T-helper 2 cell treated with Interferon-gamma antibody and Interleukin-4, amounts not matched to agents 5 μg/mL and 100 μg/mL, for 36 hours (primary cell): ENCODE results near the gene ATR.
A peak's percentile ranks its signal among the peaks of the same experiment; 100 is the strongest.
"Not testable (repeated sequence)": the region's sequence is repeated elsewhere in the genome, so short reads cannot be mapped to it uniquely, and the experiment has no call there.

Source experiments
- DNase-seq: peaks from one replicate; pipeline ENCODE4 v3.0.0; 2021; ENCODE audit warnings: low spot score
- H3K27ac Mint-ChIP-seq: one replicate; pipeline ENCODE4 v1.8.0; 2021; ENCODE audit warnings: mild to moderate bottlenecking, mixed read lengths
- H3K27me3 Mint-ChIP-seq: one replicate; pipeline ENCODE4 v1.8.0; 2021; ENCODE audit warnings: low read depth, mixed read lengths
- H3K36me3 Mint-ChIP-seq: one replicate; pipeline ENCODE4 v1.8.0; 2021; ENCODE audit warnings: low read depth, mixed read lengths
- H3K4me1 Mint-ChIP-seq: one replicate; pipeline ENCODE4 v1.8.0; 2021; ENCODE audit warnings: low read depth, mixed read lengths
- H3K4me3 Mint-ChIP-seq: one replicate; pipeline ENCODE4 v1.8.0; 2022; ENCODE audit warnings: mild to moderate bottlenecking, moderate library complexity, mixed read lengths
- H3K9me3 Mint-ChIP-seq: one replicate; pipeline ENCODE4 v1.8.0; 2021; ENCODE audit warnings: mixed read lengths

Gene ATR

GRCh38 chr3:142443060-142443459 lies 135.5 kb downstream of the ATR start:
- peaks cover 22% of the 10 kb centered on the region for H3K4me1 Mint-ChIP-seq
- H3K27ac Mint-ChIP-seq, DNase-seq, H3K9me3 Mint-ChIP-seq, H3K4me3 Mint-ChIP-seq, H3K27me3 Mint-ChIP-seq: not testable (repeated sequence)
- peaks cover 23% of the 10 kb centered on the region for H3K36me3 Mint-ChIP-seq

- Mint-ChIP-seq H3K4me1 (peaks cover 17% of the 10 kb centered on the region), H3K36me3 (peaks cover 15% of the 10 kb centered on the region)
- H3K9me3 Mint-ChIP-seq, DNase-seq, H3K27ac Mint-ChIP-seq, H3K4me3 Mint-ChIP-seq, H3K27me3 Mint-ChIP-seq: not testable (repeated sequence)
Observed at GRCh38 chr3:142439499-142440220, 138.9 kb downstream of the ATR start.

GRCh38 chr3:142438096-142438495 lies 140.4 kb downstream of the ATR start:
- H3K9me3 Mint-ChIP-seq, DNase-seq, H3K27me3 Mint-ChIP-seq, H3K4me3 Mint-ChIP-seq, H3K36me3 Mint-ChIP-seq, H3K27ac Mint-ChIP-seq: not testable (repeated sequence)
- H3K4me1 Mint-ChIP-seq, result peaks cover 11% of the 10 kb centered on the region

GRCh38 chr3:142436951-142437585 lies 141.5 kb downstream of the ATR start:
- H3K4me1 Mint-ChIP-seq, result peaks cover 11% of the 10 kb centered on the region
- H3K4me3 Mint-ChIP-seq, result no peak overlapping the region

GRCh38 chr3:142434503-142434902 lies 144.0 kb downstream of the ATR start:
- no peak overlapping the region for H3K4me3 Mint-ChIP-seq
- no peaks in the 10 kb centered on the region for H3K9me3 Mint-ChIP-seq
- no peak for DNase-seq
- no peaks in the 10 kb centered on the region for H3K27me3 Mint-ChIP-seq
- H3K27ac Mint-ChIP-seq, result no peak overlapping the region
- peaks cover 26% of the 10 kb centered on the region for H3K36me3 Mint-ChIP-seq
- peaks cover 14% of the 10 kb centered on the region for H3K4me1 Mint-ChIP-seq

More at GRCh38 chr3:142436951-142437585, 141.5 kb downstream of the ATR start:
- Mint-ChIP-seq H3K36me3 (peaks cover 12% of the 10 kb centered on the region), H3K27me3 (no peaks in the 10 kb centered on the region), H3K9me3 (no peaks in the 10 kb centered on the region), H3K27ac (no peak overlapping the region)
- no peak for DNase-seq

GRCh38 chr3:142433110-142433509 lies 145.4 kb downstream of the ATR start:
- H3K36me3 Mint-ChIP-seq, result peaks cover 36% of the 10 kb centered on the region
- no peak for DNase-seq
- H3K9me3 Mint-ChIP-seq, result no peaks in the 10 kb centered on the region
- no peak overlapping the region for H3K4me3 Mint-ChIP-seq
- peaks cover 16% of the 10 kb centered on the region for H3K4me1 Mint-ChIP-seq
- H3K27ac Mint-ChIP-seq, result no peak overlapping the region
- H3K27me3 Mint-ChIP-seq, result no peaks in the 10 kb centered on the region

GRCh38 chr3:142429582-142429981 lies 149.0 kb downstream of the ATR start:
- Mint-ChIP-seq H3K36me3 (peaks cover 40% of the 10 kb centered on the region), H3K27me3 (no peaks in the 10 kb centered on the region), H3K4me3 (no peak overlapping the region), H3K9me3 (no peaks in the 10 kb centered on the region), H3K27ac (no peak overlapping the region), H3K4me1 (peaks cover 10% of the 10 kb centered on the region)
- no peak for DNase-seq

- no peak overlapping the region for H3K4me3 Mint-ChIP-seq
Observed at GRCh38 chr3:142424754-142425153, 153.8 kb downstream of the ATR start.

GRCh38 chr3:142418926-142419592 lies 159.5 kb downstream of the ATR start:
- Mint-ChIP-seq H3K4me1 (no peaks in the 10 kb centered on the region), H3K27ac (peak overlapping the region; percentile 8), H3K36me3 (peaks cover 42% of the 10 kb centered on the region), H3K4me3 (no peak overlapping the region), H3K9me3 (no peaks in the 10 kb centered on the region), H3K27me3 (no peaks in the 10 kb centered on the region)
- no peak for DNase-seq

More at GRCh38 chr3:142424754-142425153, 153.8 kb downstream of the ATR start:
- H3K27ac Mint-ChIP-seq, result no peak overlapping the region
- no peak for DNase-seq
- H3K4me1 Mint-ChIP-seq, result peaks cover 6% of the 10 kb centered on the region
- peaks cover 40% of the 10 kb centered on the region for H3K36me3 Mint-ChIP-seq
- no peaks in the 10 kb centered on the region for H3K27me3 Mint-ChIP-seq
- H3K9me3 Mint-ChIP-seq, result no peaks in the 10 kb centered on the region

GRCh38 chr3:142417302-142417701 lies 161.2 kb downstream of the ATR start:
- Mint-ChIP-seq H3K27ac (no peak overlapping the region), H3K4me1 (no peaks in the 10 kb centered on the region), H3K4me3 (no peak overlapping the region), H3K27me3 (no peaks in the 10 kb centered on the region), H3K36me3 (peaks cover 44% of the 10 kb centered on the region), H3K9me3 (no peaks in the 10 kb centered on the region)
- no peak for DNase-seq

GRCh38 chr3:142400537-142400936 lies 178.0 kb downstream of the ATR start:
- H3K4me3 Mint-ChIP-seq, H3K27ac Mint-ChIP-seq, H3K9me3 Mint-ChIP-seq, H3K4me1 Mint-ChIP-seq, DNase-seq, H3K27me3 Mint-ChIP-seq: not testable (repeated sequence)
- H3K36me3 Mint-ChIP-seq, result peaks cover 55% of the 10 kb centered on the region
